Measurements from ENCODE around the gene DLD. TPM values are rescaled to one million over a fixed set of nuclear protein-coding genes. Genes with fewer than 3 reads are reported as not detected.
"Not testable (repeated sequence)": the region's sequence is repeated elsewhere in the genome, so short reads cannot be mapped to it uniquely, and the experiment has no call there.

Gene DLD
- total RNA-seq, 8 experiments from 2014 or later: 43.2 to 115 (median 71.6) TPM

- H3K4me3 ChIP-seq; in situ Hi-C loops (cut with MboI; ENCODE audit: low pct_unique_long_range_greater_than_20kb in 2 of 9, low sequenced_read_pairs in 9 of 9, unreplicated experiment in 9 of 9); H3K4me1 ChIP-seq (replicated peaks in 1 of 2); H3K27ac ChIP-seq; ATAC-seq (replicated peaks in 6 of 8): not testable (repeated sequence)
- 83 to 100% (median 90%) methylated on average over 2 to 4 of the region's 4 CpGs; no CpG with 5 or more reads in 5 of the 10 experiments for WGBS, 10 experiments
These were observed 66.0 kb downstream of the DLD start for GRCh38 chr7:107956950-107957349.

DNA sequence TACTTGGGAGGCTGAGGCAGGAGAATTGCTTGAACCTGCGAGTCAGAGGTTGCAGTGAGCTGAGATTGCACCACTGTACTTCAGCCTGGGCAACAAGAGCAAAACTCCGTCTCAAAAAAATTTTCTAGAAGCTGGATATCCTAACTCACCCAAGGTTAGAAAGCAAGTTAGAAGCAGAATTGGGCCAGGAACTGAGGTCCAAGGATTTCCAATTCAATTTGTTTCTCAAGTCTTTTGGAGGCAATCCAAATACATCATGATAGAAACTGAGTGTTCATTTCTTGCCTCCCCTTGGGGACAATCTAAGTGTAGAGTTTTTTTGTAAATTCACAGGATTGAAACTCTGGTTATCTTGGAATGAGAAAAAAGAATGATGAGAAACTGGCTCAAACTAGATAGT is 66.5 kb downstream of the DLD start:
- no peaks in the 10 kb centered on the region for H3K4me1 ChIP-seq (replicated peaks in 1 of 2)
- H3K27ac ChIP-seq: no peak overlapping the region
- no peak for ATAC-seq (replicated peaks in 6 of 8)
- WGBS, 10 experiments: 80 to 100% (median 100%) methylated on average over 1 to 2 of the region's 2 CpGs; no CpG with 5 or more reads in 6 of the 10 experiments
- no peak overlapping the region for H3K4me3 ChIP-seq
- in situ Hi-C loops (cut with MboI; ENCODE audit: low pct_unique_long_range_greater_than_20kb in 2 of 9, low sequenced_read_pairs in 9 of 9, unreplicated experiment in 9 of 9): no loop called here

DNA sequence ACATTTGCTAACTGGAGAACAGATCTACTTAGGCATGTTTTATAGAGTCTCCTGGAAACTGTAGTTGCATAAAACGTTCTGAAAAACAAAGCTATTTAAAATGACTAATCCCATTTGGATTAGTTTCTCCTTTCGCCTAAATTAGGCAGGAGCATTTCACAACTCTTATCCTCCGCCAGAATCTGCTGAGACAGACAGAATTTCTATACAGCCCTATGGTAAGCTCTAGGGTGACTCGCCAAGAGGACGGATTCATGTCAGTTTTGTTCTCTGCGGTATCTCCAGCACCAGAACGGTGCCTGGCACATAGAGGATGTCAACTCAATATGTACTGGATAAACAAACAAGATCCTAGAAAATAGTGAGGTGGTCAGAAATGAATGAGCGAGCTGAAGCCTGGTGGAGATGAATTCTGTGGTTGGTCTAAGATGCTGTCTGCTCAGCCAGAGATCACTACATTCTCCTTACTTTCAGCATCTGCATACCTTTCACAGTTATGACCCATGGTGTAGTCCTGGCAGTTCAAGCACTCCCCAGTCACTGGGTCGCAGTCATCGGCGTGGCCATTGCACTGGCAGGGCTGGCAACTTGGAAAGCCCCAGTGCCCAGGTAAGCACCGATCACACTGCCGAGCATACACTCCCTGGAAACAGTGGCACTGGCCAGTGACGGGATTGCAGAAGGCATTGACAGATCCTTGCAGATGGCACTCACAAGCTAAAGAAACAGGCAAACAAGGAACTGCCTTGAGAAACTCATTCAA is 68.0 kb downstream of the DLD start:
- in situ Hi-C loops (cut with MboI; ENCODE audit: low pct_unique_long_range_greater_than_20kb in 2 of 9, low sequenced_read_pairs in 9 of 9, unreplicated experiment in 9 of 9): no loop called here
- WGBS, 10 experiments: 0 to 92% (median 60%) methylated on average over 1 to 13 of the region's 14 CpGs; no CpG with 5 or more reads in 2 of the 10 experiments
- peak in 3 of 8 experiments; percentile 87 to 98 (median 89) for ATAC-seq (replicated peaks in 6 of 8)
- no peak overlapping the region for H3K4me3 ChIP-seq
- H3K4me1 ChIP-seq (replicated peaks in 1 of 2): no peaks in the 10 kb centered on the region
- H3K27ac ChIP-seq: peak overlapping the region in 1 of 2 donors; percentile 33

DNA sequence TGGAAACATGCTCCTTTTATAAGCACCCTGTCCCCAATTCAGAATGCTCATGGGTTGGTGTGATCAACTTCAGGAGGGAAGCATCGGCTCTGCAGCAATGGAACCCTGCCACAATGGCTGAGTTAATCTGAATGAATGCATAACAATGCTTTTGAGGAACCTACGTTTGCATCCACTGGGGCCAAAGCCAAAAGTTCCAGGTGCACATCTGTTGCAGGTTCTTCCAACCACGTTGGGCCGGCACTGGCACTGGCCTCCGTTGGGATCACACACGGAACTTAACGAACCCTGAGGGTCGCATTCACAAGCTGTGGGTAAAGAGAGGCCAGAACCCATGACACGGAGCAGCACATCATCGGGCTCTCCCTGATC is 68.5 kb downstream of the DLD start:
- in situ Hi-C loops (cut with MboI; ENCODE audit: low pct_unique_long_range_greater_than_20kb in 2 of 9, low sequenced_read_pairs in 9 of 9, unreplicated experiment in 9 of 9): no loop called here
- H3K4me3 ChIP-seq: no peak overlapping the region
- ATAC-seq (replicated peaks in 6 of 8): no peak
- peak overlapping the region in 1 of 2 donors; percentile 33 for H3K27ac ChIP-seq
- no peaks in the 10 kb centered on the region for H3K4me1 ChIP-seq (replicated peaks in 1 of 2)
- 54 to 100% (median 83%) methylated on average over 2 to 9 of the region's 10 CpGs; no CpG with 5 or more reads in 3 of the 10 experiments for WGBS, 10 experiments

GRCh38 chr7:107960272-107960671 is 69.3 kb downstream of the DLD start:
- no peak overlapping the region for H3K4me3 ChIP-seq
- 80 to 100% (median 91%) methylated on average over 2 to 4 of the region's 5 CpGs; no CpG with 5 or more reads in 3 of the 10 experiments for WGBS, 10 experiments
- in situ Hi-C loops (cut with MboI; ENCODE audit: low pct_unique_long_range_greater_than_20kb in 2 of 9, low sequenced_read_pairs in 9 of 9, unreplicated experiment in 9 of 9): no loop called here
- no peak overlapping the region for H3K27ac ChIP-seq
- ATAC-seq (replicated peaks in 6 of 8): no peak
- no peaks in the 10 kb centered on the region for H3K4me1 ChIP-seq (replicated peaks in 1 of 2)

DNA sequence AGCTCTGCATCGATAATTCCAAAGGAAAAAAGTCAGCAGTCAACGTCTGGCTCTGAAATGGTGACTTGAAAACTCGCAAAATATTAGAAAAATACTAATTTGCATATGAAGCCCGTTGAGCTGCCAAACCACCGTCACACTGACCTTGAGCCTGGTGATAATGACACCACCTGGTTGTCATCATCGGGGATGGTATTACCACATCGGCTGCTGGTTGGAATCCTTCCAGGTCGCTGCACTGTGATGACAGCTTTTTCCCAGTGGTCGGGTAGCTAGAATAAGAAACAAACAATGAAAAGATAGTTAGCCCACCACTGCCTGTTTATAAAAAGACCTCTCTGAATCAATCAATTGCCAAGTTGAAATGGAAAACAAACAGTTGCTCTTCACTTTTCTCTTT is 70.4 kb downstream of the DLD start:
- 10 to 100% (median 86%) methylated on average over 2 to 9 of the region's 9 CpGs for WGBS, 10 experiments
- no peaks in the 10 kb centered on the region for H3K4me1 ChIP-seq (replicated peaks in 1 of 2)
- in situ Hi-C loops (cut with MboI; ENCODE audit: low pct_unique_long_range_greater_than_20kb in 2 of 9, low sequenced_read_pairs in 9 of 9, unreplicated experiment in 9 of 9): no loop called here
- H3K27ac ChIP-seq: no peak overlapping the region
- no peak overlapping the region for H3K4me3 ChIP-seq
- ATAC-seq (replicated peaks in 6 of 8): no peak

GRCh38 chr7:107962817-107963216 is 71.8 kb downstream of the DLD start:
- Histone ChIP-seq H3K4me3 (no peak overlapping the region), H3K27ac (no peak overlapping the region), H3K4me1 (replicated peaks in 1 of 2) (no peaks in the 10 kb centered on the region)
- in situ Hi-C loops (cut with MboI; ENCODE audit: low pct_unique_long_range_greater_than_20kb in 2 of 9, low sequenced_read_pairs in 9 of 9, unreplicated experiment in 9 of 9): no loop called here
- 58 to 100% (median 94%) methylated on average over 2 to 9 of the region's 9 CpGs; no CpG with 5 or more reads in 2 of the 10 experiments for WGBS, 10 experiments
- ATAC-seq (replicated peaks in 6 of 8): no peak

DNA sequence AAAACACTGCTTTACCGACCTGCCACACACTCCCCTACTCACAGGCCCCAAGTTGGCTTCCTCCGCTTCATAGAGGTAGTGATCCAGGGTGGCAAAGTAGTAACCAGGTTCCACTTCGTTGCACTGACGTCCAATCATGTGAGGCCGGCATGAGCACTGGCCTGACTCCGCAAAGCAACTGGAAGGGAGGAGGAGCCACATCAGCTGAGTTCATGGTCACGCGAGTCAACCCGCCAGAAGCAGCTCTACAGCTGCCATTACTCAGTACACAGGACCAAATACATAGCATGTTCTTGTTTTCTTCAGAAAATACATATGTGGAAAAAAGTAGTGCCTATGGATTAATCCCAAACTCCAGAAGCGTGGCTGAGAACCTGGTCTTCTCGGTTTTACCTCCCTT is 73.5 kb downstream of the DLD start:
- in situ Hi-C loops (cut with MboI; ENCODE audit: low pct_unique_long_range_greater_than_20kb in 2 of 9, low sequenced_read_pairs in 9 of 9, unreplicated experiment in 9 of 9): no loop called here
- H3K27ac ChIP-seq: no peak overlapping the region
- 80 to 100% (median 98%) methylated on average over 2 to 11 of the region's 11 CpGs; no CpG with 5 or more reads in 2 of the 10 experiments for whole genome bisulfite sequencing, 10 experiments
- H3K4me1 ChIP-seq (replicated peaks in 1 of 2): no peaks in the 10 kb centered on the region
- H3K4me3 ChIP-seq: no peak overlapping the region
- no peak for ATAC-seq (replicated peaks in 6 of 8)

DNA sequence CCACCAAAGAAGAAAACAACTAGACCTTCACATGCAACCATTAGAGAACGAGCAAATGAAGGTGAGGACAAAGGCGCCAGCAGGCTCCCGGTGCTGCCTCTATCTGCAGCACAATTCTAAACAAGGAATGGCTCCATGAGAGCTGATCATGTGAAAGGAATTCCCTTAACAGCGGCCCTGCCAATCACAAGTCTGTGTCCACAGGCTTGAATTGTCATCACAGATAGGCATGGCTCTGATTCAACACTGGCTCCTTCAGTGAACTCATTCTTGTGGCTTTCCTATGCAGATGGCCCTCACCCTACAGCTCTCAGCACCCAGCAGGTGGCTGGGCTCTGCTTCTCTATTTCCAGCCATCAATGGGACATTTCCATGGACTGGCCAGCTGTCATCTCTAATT is 75.7 kb downstream of the DLD start:
- peak; percentile 55 to 91 (median 72) for ATAC-seq (replicated peaks in 6 of 8)
- Histone ChIP-seq H3K27ac (no peak overlapping the region), H3K4me1 (replicated peaks in 1 of 2) (no peaks in the 10 kb centered on the region), H3K4me3 (no peak overlapping the region)
- WGBS, 10 experiments: 10 to 80% (median 39%) methylated on average over 1 to 4 of the region's 4 CpGs; no CpG with 5 or more reads in 3 of the 10 experiments
- in situ Hi-C loops (cut with MboI; ENCODE audit: low pct_unique_long_range_greater_than_20kb in 2 of 9, low sequenced_read_pairs in 9 of 9, unreplicated experiment in 9 of 9): no loop called here

GRCh38 chr7:107967420-107967819 is 76.4 kb downstream of the DLD start:
- H3K27ac ChIP-seq: no peak overlapping the region
- peak in 1 of 8 experiments; percentile 71 for ATAC-seq (replicated peaks in 6 of 8)
- 83 to 100% (median 85%) methylated on average over 2 to 4 of the region's 4 CpGs; no CpG with 5 or more reads in 3 of the 10 experiments for WGBS, 10 experiments

DNA sequence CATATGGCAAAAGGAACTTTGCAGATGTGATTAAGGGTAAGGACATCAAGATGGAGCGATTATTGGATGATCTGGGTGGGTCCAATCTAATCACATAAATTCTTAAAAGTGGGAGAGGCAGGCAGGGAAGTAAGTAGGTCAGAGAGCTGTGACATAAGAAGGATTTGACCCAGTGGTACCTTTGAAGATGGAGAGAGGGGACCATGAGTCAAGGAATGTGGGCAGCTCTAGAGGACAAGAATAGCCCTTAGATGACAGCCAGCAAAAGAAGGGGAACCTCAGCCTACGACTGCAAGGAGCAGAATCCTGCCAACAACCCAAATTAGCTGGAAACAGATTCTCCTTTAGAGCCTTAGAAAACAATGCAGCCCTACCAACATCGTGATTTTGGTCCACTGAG is 77.5 kb downstream of the DLD start:
- WGBS, 10 experiments: 66 to 100% (median 86%) methylated on average over 2 to 3 of the region's 3 CpGs; no CpG with 5 or more reads in 3 of the 10 experiments
- in situ Hi-C loops (cut with MboI; ENCODE audit: low pct_unique_long_range_greater_than_20kb in 2 of 9, low sequenced_read_pairs in 9 of 9, unreplicated experiment in 9 of 9): no loop called here
- Histone ChIP-seq H3K27ac (no peak overlapping the region), H3K4me3 (no peak overlapping the region), H3K4me1 (replicated peaks in 1 of 2) (no peaks in the 10 kb centered on the region)
- no peak for ATAC-seq (replicated peaks in 6 of 8)

More at GRCh38 chr7:107967420-107967819, 76.4 kb downstream of the DLD start:
- in situ Hi-C loops (cut with MboI; ENCODE audit: low pct_unique_long_range_greater_than_20kb in 2 of 9, low sequenced_read_pairs in 9 of 9, unreplicated experiment in 9 of 9): no loop called here
- H3K4me3 ChIP-seq: no peak overlapping the region
- no peaks in the 10 kb centered on the region for H3K4me1 ChIP-seq (replicated peaks in 1 of 2)

DNA sequence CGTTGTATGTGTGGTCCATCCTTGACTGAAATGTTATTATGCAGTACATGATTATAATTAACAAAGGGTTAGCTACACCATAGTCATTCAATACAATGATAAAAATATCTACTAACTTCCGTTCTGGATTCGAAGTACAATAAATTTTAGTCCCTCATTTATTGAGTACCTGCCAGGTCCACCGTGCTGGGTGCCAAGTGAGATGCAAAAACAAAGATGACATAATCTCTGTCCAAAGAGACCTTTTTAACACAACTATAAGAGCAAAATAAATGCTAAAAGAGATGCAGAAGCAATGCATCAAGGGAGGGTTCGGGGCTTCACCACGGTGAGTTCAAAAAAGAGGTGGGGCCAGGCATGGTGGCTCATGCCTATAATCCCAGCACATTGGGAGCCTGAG is 78.9 kb downstream of the DLD start:
- 48 to 100% (median 73%) methylated on average over 1 to 5 of the region's 6 CpGs for WGBS, 10 experiments
- in situ Hi-C loops (cut with MboI; ENCODE audit: low pct_unique_long_range_greater_than_20kb in 2 of 9, low sequenced_read_pairs in 9 of 9, unreplicated experiment in 9 of 9): no loop called here
- no peak for ATAC-seq (replicated peaks in 6 of 8)

More for the DNA sequence above, 78.9 kb downstream of the DLD start:
- Histone ChIP-seq H3K4me3 (no peak overlapping the region), H3K27ac (no peak overlapping the region), H3K4me1 (replicated peaks in 1 of 2) (no peaks in the 10 kb centered on the region)
